Thyroid gland (tissue), 4 donors: ENCODE results near the gene TIMM44. TPM values are rescaled to one million over a fixed set of nuclear protein-coding genes. Genes with fewer than 3 reads are reported as not detected.

Source experiments
- DNase-seq, 2 donors: peaks; one replicate each; pipeline ENCODE4 v3.0.0-alpha.2; 2019
- H3K27ac ChIP-seq, 3 donors: fragments of 200-600 bp; sonication (generic); 1 replicate in 2 of 3; 2 replicates in 1 of 3; pipeline ENCODE4 v1.5.1; 2016 to 2019; ENCODE audit warnings: mild to moderate bottlenecking in 1 of 3, moderate library complexity in 1 of 3
- H3K27me3 ChIP-seq: fragments of 200-600 bp; sonication (generic); one replicate; pipeline ENCODE4 v1.5.1; 2019
- H3K36me3 ChIP-seq, 2 donors: fragments of 200-600 bp; sonication (generic); one replicate each; pipeline ENCODE4 v1.5.1; 2016 to 2019
- H3K4me1 ChIP-seq, 2 donors: fragments of 200-600 bp; sonication (generic); one replicate each; pipeline ENCODE4 v1.5.1; 2017 to 2019
- H3K4me3 ChIP-seq, 3 donors: fragments of 200-600 bp; sonication (generic); replicated peaks in 1 of 3; 1 replicate in 2 of 3; 2 replicates in 1 of 3; pipeline ENCODE4 v1.5.1; 2016; ENCODE audit warnings: mild to moderate bottlenecking in 1 of 3
- H3K9me3 ChIP-seq: fragments of 200-600 bp; sonication (generic); one replicate; pipeline ENCODE4 v1.5.1; 2017
- CTCF ChIP-seq, 6 experiments: fragments of 200-600 bp in 3 of 6; fragments of 450-650 bp in 3 of 6; sonication (generic) in 3 of 6; IDR thresholded peaks; one replicate each; pipeline ENCODE4 v1.5.1; 2016 to 2019; ENCODE audit warnings: antibody characterized with exemption in 6 of 6, mild to moderate bottlenecking in 2 of 6, inconsistent platforms in 1 of 6, moderate library complexity in 1 of 6
- POLR2A ChIP-seq, 2 donors: fragments of 450-650 bp; IDR thresholded peaks; one replicate each; pipeline ENCODE4 v1.6.1; 2017; ENCODE audit warnings: antibody characterized with exemption in 2 of 2, mild to moderate bottlenecking in 2 of 2, moderate library complexity in 1 of 2
- WGBS, 2 donors: methylation state at CpG; one replicate each; pipeline ENCODE4 v1.1.5; 2017; 5-methylcytosine and 5-hydroxymethylcytosine counted together
- intact Hi-C: fragments of 100-400 bp; cut with DNase I; formaldehyde crosslinking; loops from one replicate; pipeline ENCODE4 v1.15.1; 2023
- total RNA-seq, 4 donors: library from RNA; depleted of rRNA; stranded (reverse); fragments of >200 nt; gene quantifications; one replicate each; pipeline ENCODE4 v1.2.3, GENCODE V29; 2016

The TIMM44 gene
- total RNA-seq, 4 donors from 2014 or later: 47.4 to 85.6 (median 56.6) TPM

- Histone ChIP-seq H3K4me1 (peaks cover 0 to 22% of the 10 kb centered on the region in 2 donors), H3K4me3 (no peak overlapping the region), H3K36me3 (peaks cover 27 to 30% of the 10 kb centered on the region in 2 donors), H3K9me3 (no peaks in the 10 kb centered on the region), H3K27ac (no peak overlapping the region), H3K27me3 (no peaks in the 10 kb centered on the region)
- intact Hi-C loops: no loop called here
- DNase-seq: no peak
- 88 to 90% methylated on average over 16 to 18 of the region's 18 CpGs for WGBS, 2 donors
- TF ChIP-seq POLR2A (IDR thresholded peaks at IDR 0.05): no peak
- no peak for TF ChIP-seq CTCF (IDR thresholded peaks at IDR 0.05)
These were observed 40.0 kb upstream of the TIMM44 start for GRCh38 chr19:7983286-7983950.

- TF ChIP-seq POLR2A (IDR thresholded peaks at IDR 0.05) (no peak), CTCF (IDR thresholded peaks at IDR 0.05) (no peak)
- Histone ChIP-seq H3K27ac (no peak overlapping the region), H3K36me3 (peaks cover 24 to 27% of the 10 kb centered on the region in 2 donors), H3K4me1 (peaks cover 0 to 15% of the 10 kb centered on the region in 2 donors), H3K27me3 (no peaks in the 10 kb centered on the region), H3K9me3 (no peaks in the 10 kb centered on the region), H3K4me3 (no peak overlapping the region)
- intact Hi-C loops: no loop called here
- DNase-seq: no peak
- WGBS, 2 donors: 79 to 83% methylated on average over 21 of the region's 21 CpGs
These were observed 39.2 kb upstream of the TIMM44 start for GRCh38 chr19:7982651-7983099.

DNA sequence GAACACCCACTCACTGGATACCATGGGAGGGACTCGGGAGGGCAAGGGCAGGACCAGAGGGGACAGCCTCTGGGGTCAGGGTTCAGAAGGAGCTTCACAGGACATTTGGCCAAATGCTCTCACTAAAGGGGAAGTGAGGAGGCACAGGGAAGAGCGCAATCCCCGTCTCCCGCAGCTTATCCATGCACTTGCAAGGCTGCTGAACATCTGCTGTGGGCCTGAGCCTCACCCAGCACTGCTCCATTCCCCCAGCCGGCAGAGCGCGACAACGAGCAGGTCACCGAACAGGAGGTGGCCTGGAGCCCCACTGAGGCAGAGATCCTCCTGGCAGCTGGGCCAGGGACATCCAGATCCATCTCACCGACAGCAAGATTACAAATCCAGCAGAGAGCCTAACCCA lies 38.6 kb upstream of the TIMM44 start:
- 87 to 88% methylated on average over 9 to 10 of the region's 10 CpGs for WGBS, 2 donors
- intact Hi-C loops: no loop called here
- Histone ChIP-seq H3K9me3 (no peaks in the 10 kb centered on the region), H3K4me3 (no peak overlapping the region), H3K27ac (peak overlapping the region in 2 of 3 donors; percentile 24 to 48), H3K36me3 (peaks cover 21 to 27% of the 10 kb centered on the region in 2 donors), H3K27me3 (no peaks in the 10 kb centered on the region), H3K4me1 (peaks cover 0 to 9% of the 10 kb centered on the region in 2 donors)
- TF ChIP-seq CTCF (IDR thresholded peaks at IDR 0.05) (no peak), POLR2A (IDR thresholded peaks at IDR 0.05) (no peak)
- no peak for DNase-seq

DNA sequence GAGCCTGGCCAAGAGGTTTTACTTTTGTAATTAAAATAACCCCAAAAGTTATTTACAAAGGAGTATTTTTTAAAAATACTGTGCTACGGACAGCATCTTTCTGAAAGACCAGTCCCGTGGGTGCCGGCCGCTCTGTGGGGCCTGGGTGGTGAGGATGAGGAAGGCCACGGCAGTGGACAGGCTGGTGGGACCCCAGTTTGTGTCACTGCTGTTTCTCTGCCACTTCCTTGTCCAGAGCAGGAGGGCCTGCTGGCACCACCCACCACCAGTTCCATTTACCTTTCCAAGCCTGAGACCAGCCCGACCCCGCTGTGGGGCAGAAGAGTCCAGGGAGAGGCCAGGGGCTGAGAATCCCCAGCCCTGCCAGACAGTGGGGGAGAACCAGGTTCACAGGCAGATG lies 38.2 kb upstream of the TIMM44 start:
- Histone ChIP-seq H3K9me3 (no peaks in the 10 kb centered on the region), H3K4me1 (peaks cover 0 to 5% of the 10 kb centered on the region in 2 donors), H3K27me3 (no peaks in the 10 kb centered on the region), H3K4me3 (no peak overlapping the region), H3K36me3 (peaks cover 21 to 27% of the 10 kb centered on the region in 2 donors), H3K27ac (peak overlapping the region in 1 of 3 donors; percentile 48)
- intact Hi-C loops: no loop called here
- DNase-seq: no peak
- TF ChIP-seq POLR2A (IDR thresholded peaks at IDR 0.05) (no peak), CTCF (IDR thresholded peaks at IDR 0.05) (no peak)
- 92 to 99% methylated on average over 6 to 7 of the region's 7 CpGs for WGBS, 2 donors

GRCh38 chr19:7981199-7981598 lies 37.7 kb upstream of the TIMM44 start:
- WGBS, 2 donors: 83 to 87% methylated on average over 7 of the region's 7 CpGs
- H3K4me3 ChIP-seq: no peak overlapping the region
- H3K4me1 ChIP-seq: no peaks in the 10 kb centered on the region
- no peaks in the 10 kb centered on the region for H3K27me3 ChIP-seq
- intact Hi-C loops: no loop called here
- no peaks in the 10 kb centered on the region for H3K9me3 ChIP-seq
- no peak for TF ChIP-seq POLR2A (IDR thresholded peaks at IDR 0.05)
- no peak for TF ChIP-seq CTCF (IDR thresholded peaks at IDR 0.05)
- no peak for DNase-seq
- peaks cover 21 to 27% of the 10 kb centered on the region in 2 donors for H3K36me3 ChIP-seq
- H3K27ac ChIP-seq: no peak overlapping the region
